Activated T-cell treated with anti-CD3 and anti-CD28 coated beads, Interleukin-2, amount 50 U/mL, for 4 hours (primary cell): Measurements from ENCODE around the gene AAMP. TPM values are rescaled to one million over a fixed set of nuclear protein-coding genes. Genes with fewer than 3 reads are reported as not detected.
A peak's percentile ranks its signal among the peaks of the same experiment; 100 is the strongest.

Experiments used
- ATAC-seq, 2 donors: fragments of 200-7000 bp; cut with Tn5 transposase; one replicate each; pipeline ENCODE4 v1.10.0; 2021
- DNase-seq: peaks from one replicate; pipeline ENCODE4 v3.0.0-alpha.2; 2020
- H3K27me3 Mint-ChIP-seq: one replicate; pipeline ENCODE4 v1.8.0; 2021; ENCODE audit warnings: low read depth, mixed read lengths
- H3K36me3 Mint-ChIP-seq: one replicate; pipeline ENCODE4 v1.8.0; 2022; ENCODE audit warnings: mixed read lengths; ENCODE audit not compliant: insufficient read depth
- H3K4me1 Mint-ChIP-seq: one replicate; pipeline ENCODE4 v1.8.0; 2021; ENCODE audit warnings: low read depth, mixed read lengths
- H3K4me3 Mint-ChIP-seq: one replicate; pipeline ENCODE4 v1.8.0; 2021; ENCODE audit warnings: mild to moderate bottlenecking, moderate library complexity, mixed read lengths
- H3K9me3 Mint-ChIP-seq: one replicate; pipeline ENCODE4 v1.8.0; 2021; ENCODE audit warnings: mixed read lengths
- total RNA-seq, 3 donors: library from RNA; stranded (reverse); gene quantifications; one replicate each; pipeline ENCODE4 v1.2.1, GENCODE V29; 2021

AAMP gene
- total RNA-seq, 3 donors from 2014 or later = 128 to 142 (median 131) TPM

GRCh38 chr2:218301176-218301819 is 31.4 kb upstream of the AAMP start:
- Mint-ChIP-seq H3K4me3 (no peak overlapping the region), H3K27me3 (no peaks in the 10 kb centered on the region), H3K4me1 (peaks cover 4% of the 10 kb centered on the region), H3K36me3 (no peaks in the 10 kb centered on the region), H3K9me3 (no peaks in the 10 kb centered on the region)
- ATAC-seq (peak; percentile 86 to 90), DNase-seq (peak; percentile 87)

GRCh38 chr2:218300141-218300540 is 30.2 kb upstream of the AAMP start:
- Mint-ChIP-seq H3K4me3 (no peak overlapping the region), H3K4me1 (peaks cover 4% of the 10 kb centered on the region), H3K9me3 (no peaks in the 10 kb centered on the region), H3K27me3 (no peaks in the 10 kb centered on the region), H3K36me3 (no peaks in the 10 kb centered on the region)
- no peak for ATAC-seq
- no peak for DNase-seq

GRCh38 chr2:218298314-218298875 is 28.5 kb upstream of the AAMP start:
- H3K27me3 Mint-ChIP-seq = no peaks in the 10 kb centered on the region
- no peak overlapping the region for H3K4me3 Mint-ChIP-seq
- H3K9me3 Mint-ChIP-seq = no peaks in the 10 kb centered on the region
- H3K4me1 Mint-ChIP-seq = peaks cover 9% of the 10 kb centered on the region
- no peaks in the 10 kb centered on the region for H3K36me3 Mint-ChIP-seq
- DNase-seq (no peak), ATAC-seq (no peak)

- Mint-ChIP-seq H3K4me1 (peaks cover 15% of the 10 kb centered on the region), H3K4me3 (no peak overlapping the region), H3K27me3 (no peaks in the 10 kb centered on the region), H3K9me3 (no peaks in the 10 kb centered on the region), H3K36me3 (no peaks in the 10 kb centered on the region)
- DNase-seq = no peak
- ATAC-seq = no peak
Observed at GRCh38 chr2:218296847-218297246, 26.9 kb upstream of the AAMP start.

GRCh38 chr2:218296200-218296599 is 26.3 kb upstream of the AAMP start:
- no peak for ATAC-seq
- no peaks in the 10 kb centered on the region for H3K27me3 Mint-ChIP-seq
- H3K4me3 Mint-ChIP-seq = no peak overlapping the region
- no peaks in the 10 kb centered on the region for H3K36me3 Mint-ChIP-seq
- no peak for DNase-seq
- peaks cover 14% of the 10 kb centered on the region for H3K4me1 Mint-ChIP-seq
- H3K9me3 Mint-ChIP-seq = no peaks in the 10 kb centered on the region

- Mint-ChIP-seq H3K4me3 (no peak overlapping the region), H3K4me1 (peaks cover 24% of the 10 kb centered on the region), H3K27me3 (no peaks in the 10 kb centered on the region), H3K36me3 (no peaks in the 10 kb centered on the region), H3K9me3 (no peaks in the 10 kb centered on the region)
- DNase-seq (no peak), ATAC-seq (no peak)
Observed at GRCh38 chr2:218295029-218295428, 25.1 kb upstream of the AAMP start.

- H3K27me3 Mint-ChIP-seq = no peaks in the 10 kb centered on the region
- H3K9me3 Mint-ChIP-seq = no peaks in the 10 kb centered on the region
- DNase-seq (no peak), ATAC-seq (no peak)
- no peaks in the 10 kb centered on the region for H3K36me3 Mint-ChIP-seq
- no peak overlapping the region for H3K4me3 Mint-ChIP-seq
- peaks cover 29% of the 10 kb centered on the region for H3K4me1 Mint-ChIP-seq
Observed at GRCh38 chr2:218294430-218295022, 24.6 kb upstream of the AAMP start.

- ATAC-seq = no peak
- no peak for DNase-seq
- H3K4me1 Mint-ChIP-seq = peaks cover 35% of the 10 kb centered on the region
- no peaks in the 10 kb centered on the region for H3K27me3 Mint-ChIP-seq
- no peaks in the 10 kb centered on the region for H3K36me3 Mint-ChIP-seq
- no peak overlapping the region for H3K4me3 Mint-ChIP-seq
- no peaks in the 10 kb centered on the region for H3K9me3 Mint-ChIP-seq
Observed at GRCh38 chr2:218293715-218294429, 23.9 kb upstream of the AAMP start.

GRCh38 chr2:218292048-218293014 is 22.4 kb upstream of the AAMP start, which contains the start of gene TMBIM1:
Gene TMBIM1, minus strand, starts transcription at chr2:218292503. Its CDS starts 10,362 bp downstream, at chr2:218282141.
- no peaks in the 10 kb centered on the region for H3K27me3 Mint-ChIP-seq
- peak; percentile 75 for DNase-seq
- no peaks in the 10 kb centered on the region for H3K36me3 Mint-ChIP-seq
- ATAC-seq = peak; percentile 93 to 94
- H3K9me3 Mint-ChIP-seq = no peaks in the 10 kb centered on the region
- H3K4me3 Mint-ChIP-seq = peak within 1 kb of the TSS; percentile 83
- peaks cover 49% of the 10 kb centered on the region for H3K4me1 Mint-ChIP-seq

- peak; percentile 2 for ATAC-seq
- DNase-seq = no peak
- H3K36me3 Mint-ChIP-seq = no peaks in the 10 kb centered on the region
- H3K4me3 Mint-ChIP-seq = peak overlapping the region; percentile 83
- no peaks in the 10 kb centered on the region for H3K27me3 Mint-ChIP-seq
- no peaks in the 10 kb centered on the region for H3K9me3 Mint-ChIP-seq
- H3K4me1 Mint-ChIP-seq = peaks cover 58% of the 10 kb centered on the region
Observed at GRCh38 chr2:218291318-218292047, 21.5 kb upstream of the AAMP start.

GRCh38 chr2:218290316-218291261 is 20.7 kb upstream of the AAMP start:
- H3K4me1 Mint-ChIP-seq = peaks cover 67% of the 10 kb centered on the region
- H3K9me3 Mint-ChIP-seq = no peaks in the 10 kb centered on the region
- no peaks in the 10 kb centered on the region for H3K27me3 Mint-ChIP-seq
- ATAC-seq (no peak), DNase-seq (peak; percentile 45)
- no peaks in the 10 kb centered on the region for H3K36me3 Mint-ChIP-seq
- peak overlapping the region; percentile 83 for H3K4me3 Mint-ChIP-seq

GRCh38 chr2:218289639-218290315 is 19.8 kb upstream of the AAMP start:
- ATAC-seq (no peak), DNase-seq (no peak)
- H3K36me3 Mint-ChIP-seq = no peaks in the 10 kb centered on the region
- H3K4me1 Mint-ChIP-seq = peaks cover 75% of the 10 kb centered on the region
- H3K27me3 Mint-ChIP-seq = no peaks in the 10 kb centered on the region
- peak overlapping the region; percentile 83 for H3K4me3 Mint-ChIP-seq
- no peaks in the 10 kb centered on the region for H3K9me3 Mint-ChIP-seq
